ENCODE measurements around the gene TTBK1. TPM values are rescaled to one million over a fixed set of nuclear protein-coding genes. Genes with fewer than 3 reads are reported as not detected.
A peak's percentile ranks its signal among the peaks of the same experiment; 100 is the strongest.

TTBK1 gene
- total RNA-seq, 1 experiment from 2014 or later, result under 0.01 TPM

DNA sequence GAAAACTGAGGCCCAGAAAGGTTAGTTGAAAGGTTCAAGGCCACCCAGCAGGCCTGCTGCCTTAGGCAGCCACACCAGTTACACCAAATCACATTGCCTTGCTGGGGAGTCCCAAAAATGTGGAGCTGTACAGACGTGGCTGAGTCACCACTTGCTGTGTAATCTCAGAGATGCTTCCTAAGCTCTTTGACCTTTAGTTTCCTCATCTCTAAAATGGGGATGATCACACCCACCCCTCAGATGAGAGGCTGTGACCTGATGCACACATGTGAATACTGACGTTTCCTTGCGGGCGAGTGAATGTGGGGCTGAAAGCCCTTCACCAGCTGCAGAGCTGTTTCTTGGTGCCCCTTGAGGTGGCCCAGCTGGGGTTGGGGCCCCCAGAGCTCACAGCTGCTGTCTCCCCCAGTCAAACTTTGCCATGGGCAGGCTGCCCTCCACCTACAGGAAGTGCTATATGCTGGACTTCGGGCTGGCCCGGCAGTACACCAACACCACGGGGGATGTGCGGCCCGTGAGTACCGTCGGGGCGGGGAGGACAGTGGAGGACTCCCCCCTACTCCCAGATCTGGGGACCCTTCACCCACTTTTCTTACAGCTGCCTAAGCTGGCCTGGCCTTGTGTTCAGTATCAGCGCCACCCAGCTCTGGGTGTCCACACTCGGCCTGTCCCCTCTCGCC is 11.0 kb downstream of the TTBK1 start:
- DNase-seq (ENCODE audit: low read depth), result no peak

DNA sequence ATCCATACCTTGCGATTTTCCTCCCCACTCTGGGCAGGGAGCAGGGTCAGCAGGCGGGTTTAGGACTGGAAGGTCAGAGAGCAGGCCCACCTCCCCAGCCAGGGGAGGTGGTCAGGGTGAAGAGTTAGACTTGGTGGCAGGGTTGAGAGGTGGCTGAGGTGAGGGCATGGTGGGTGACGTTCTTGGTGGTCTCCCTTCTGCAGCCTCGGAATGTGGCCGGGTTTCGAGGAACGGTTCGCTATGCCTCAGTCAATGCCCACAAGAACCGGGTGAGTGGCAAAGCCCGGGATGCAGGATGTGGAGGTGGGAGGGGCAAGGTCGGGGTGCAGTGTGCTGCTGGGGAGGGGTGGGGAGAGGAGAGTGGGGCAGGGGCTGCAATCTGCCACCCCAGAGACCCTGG is 11.6 kb downstream of the TTBK1 start:
- DNase-seq (ENCODE audit: low read depth), result no peak

DNA sequence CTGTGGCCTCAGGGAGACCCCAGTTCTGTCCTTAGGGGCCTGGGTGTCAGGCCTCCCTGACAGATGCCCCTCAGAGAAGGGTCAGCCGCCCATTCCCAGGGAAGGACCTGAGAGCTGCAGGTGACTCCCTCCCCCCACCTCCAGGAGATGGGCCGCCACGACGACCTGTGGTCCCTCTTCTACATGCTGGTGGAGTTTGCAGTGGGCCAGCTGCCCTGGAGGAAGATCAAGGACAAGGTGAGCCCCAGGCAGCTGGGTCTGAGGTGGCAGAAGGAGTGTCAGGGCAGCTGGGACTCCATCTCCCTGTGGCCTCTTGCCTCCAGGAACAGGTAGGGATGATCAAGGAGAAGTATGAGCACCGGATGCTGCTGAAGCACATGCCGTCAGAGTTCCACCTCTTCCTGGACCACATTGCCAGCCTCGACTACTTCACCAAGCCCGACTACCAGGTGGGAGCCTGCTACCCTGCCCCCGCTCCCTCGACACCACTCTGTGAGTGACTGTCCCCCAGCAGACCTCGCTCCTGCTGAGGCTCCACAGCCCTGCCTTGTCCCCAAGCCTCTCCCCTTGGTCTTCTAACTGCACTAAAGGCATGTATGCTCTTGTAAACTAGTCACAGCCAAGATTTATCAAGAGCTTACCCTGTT is 12.2 kb downstream of the TTBK1 start:
- no peak for DNase-seq (ENCODE audit: low read depth)

DNA sequence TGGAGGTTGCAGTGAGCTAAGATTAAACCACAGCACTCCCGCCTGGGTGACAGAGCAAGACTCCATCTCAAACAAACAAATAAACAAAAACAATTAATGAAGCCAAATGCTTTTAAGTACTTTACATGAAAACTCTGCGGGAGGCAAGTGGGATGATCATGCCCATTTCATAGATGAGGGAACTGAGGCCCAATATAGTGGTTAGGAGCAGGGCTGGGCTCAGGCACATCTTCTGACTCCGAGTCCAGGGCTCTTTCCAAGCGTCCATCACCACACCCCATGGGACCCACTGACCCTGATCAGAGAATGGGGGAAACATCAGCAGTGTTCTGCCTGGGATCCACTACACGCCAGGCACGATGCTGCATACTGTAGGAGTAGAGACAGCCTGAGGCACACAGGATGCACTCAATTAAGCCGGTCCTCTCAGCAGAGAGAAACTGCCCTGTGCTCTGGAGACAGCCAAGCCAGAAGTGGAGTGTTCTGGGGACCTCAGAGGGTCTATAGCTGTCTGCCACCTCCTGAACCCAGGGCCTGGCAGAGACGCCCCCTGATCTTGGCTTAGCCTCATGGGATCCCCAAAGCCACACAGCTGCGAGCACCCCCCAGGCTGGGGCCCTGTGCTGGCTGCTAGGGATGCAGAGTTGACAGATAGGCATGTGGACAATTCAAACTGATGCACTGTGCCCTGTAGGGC is 13.5 kb downstream of the TTBK1 start:
- DNase-seq (ENCODE audit: low read depth), result no peak

DNA sequence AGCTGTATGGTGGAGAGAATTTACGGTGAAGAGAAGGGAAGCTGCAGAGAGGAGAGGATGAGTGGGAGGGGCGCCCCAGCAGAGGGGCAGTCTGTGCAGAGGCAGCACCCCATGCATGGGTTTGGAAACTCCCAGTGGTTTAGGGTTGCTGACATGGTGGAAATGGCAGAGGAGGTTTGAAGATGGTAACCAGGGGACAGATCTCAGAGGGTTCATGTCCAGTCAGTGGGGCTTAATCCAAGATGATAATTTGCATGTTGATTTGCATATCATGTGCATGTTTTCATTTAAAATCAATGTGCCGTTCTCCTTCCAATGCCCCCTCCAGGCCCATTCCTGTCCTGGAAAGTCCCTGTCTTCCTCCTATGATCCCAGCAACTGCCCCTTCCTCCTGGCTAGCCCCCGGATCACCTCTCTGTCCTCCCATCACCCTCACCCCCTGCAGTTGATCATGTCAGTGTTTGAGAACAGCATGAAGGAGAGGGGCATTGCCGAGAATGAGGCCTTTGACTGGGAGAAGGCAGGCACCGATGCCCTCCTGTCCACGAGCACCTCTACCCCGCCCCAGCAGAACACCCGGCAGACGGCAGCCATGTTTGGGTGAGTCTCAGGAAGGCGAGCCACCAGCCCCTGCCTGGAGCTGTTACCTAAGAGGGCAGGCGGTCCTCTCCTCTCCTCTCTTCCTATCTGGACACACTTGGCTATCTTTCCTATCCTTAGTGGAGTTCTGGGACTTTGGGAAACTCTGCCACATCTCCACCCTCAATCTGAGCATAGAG is 14.3 kb downstream of the TTBK1 start:
- no peak for DNase-seq (ENCODE audit: low read depth)

DNA sequence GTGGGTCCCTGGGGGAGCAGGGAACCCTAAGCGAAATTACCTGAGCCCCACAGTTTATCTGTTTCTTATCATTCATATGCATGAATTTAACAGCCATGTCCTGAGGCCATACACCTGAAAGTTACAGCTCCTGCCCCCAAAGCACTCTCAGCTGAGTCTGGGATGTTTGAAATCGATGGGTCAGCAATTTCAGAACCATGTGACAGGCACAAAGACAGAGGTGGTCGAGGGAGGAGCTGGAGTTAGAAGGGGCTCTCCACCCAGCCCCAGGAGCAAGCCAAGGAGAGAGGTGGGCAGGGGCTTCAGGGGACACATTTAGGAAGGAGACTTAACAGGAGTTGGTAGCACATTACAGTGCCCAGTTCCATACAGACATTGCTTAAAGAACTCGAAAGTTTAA is 14.9 kb downstream of the TTBK1 start:
- no peak for DNase-seq (ENCODE audit: low read depth)

DNA sequence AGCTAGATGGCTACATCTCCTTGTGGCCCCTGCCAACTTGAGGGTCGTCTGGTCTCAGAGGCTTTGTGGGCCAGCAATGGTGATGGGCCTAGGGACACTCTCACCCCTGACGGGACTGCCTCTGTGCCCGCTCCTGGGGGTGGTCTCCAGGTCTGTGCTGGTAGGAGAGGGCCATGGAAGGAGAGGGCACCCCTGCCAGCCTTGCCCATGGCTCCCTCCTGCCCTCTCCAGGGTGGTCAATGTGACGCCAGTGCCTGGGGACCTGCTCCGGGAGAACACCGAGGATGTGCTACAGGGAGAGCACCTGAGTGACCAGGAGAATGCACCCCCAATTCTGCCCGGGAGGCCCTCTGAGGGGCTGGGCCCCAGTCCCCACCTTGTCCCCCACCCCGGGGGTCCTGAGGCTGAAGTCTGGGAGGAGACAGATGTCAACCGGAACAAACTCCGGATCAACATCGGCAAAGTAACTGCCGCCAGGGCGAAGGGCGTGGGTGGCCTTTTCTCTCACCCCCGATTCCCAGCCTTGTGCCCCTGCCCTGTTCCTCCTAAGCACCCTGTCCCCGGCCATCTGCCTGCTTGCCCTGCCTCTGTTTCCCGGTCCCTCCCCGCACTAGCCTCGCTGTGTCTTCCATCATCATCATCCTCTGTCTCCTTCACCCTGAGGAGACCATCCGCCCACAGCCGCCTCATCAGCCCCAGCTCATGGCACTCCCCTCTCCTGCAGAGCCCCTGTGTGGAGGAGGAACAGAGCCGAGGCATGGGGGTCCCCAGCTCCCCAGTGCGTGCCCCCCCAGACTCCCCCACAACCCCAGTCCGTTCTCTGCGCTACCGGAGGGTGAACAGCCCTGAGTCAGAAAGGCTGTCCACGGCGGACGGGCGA is 15.8 kb downstream of the TTBK1 start:
- no peak for DNase-seq (ENCODE audit: low read depth)

DNA sequence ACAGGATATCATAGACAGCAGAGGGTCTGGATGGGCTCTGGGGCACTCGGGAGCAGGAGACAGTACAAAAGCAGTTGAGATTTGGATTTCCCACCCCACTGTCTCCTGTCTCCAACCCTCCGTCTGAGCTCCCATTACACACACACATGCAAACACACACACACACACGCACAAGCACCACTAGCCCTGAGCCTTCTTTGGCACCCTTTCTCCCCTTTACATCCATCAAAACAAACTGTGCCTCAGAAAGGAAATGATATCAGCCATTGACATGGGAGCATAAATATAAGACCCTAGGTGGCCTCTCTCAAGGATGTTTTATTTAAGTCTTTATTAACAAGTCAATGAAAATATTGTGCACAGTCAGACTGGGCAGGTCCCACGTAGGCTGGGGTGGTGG is 17.5 kb downstream of the TTBK1 start:
- DNase-seq (ENCODE audit: low read depth), result no peak

DNA sequence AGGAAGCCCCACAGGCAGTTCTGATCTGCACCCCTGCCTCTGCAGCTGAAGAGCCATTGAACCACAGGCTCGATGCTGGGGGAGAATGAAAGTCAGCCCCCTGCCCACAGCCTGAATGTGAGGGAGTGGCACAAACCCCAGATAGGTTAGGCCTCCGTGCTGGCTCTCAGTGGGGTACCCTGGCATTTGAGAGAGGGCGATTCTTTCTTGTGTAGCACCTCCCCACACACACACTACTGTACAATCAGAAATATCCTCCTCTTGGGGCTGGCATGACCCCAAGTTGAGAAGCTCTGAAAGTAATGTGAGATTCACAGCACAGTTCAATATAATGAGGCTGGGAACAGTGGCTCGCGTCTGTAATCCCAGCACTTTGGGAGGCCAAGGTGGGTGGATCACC is 17.9 kb downstream of the TTBK1 start:
- no peak for DNase-seq (ENCODE audit: low read depth)

DNA sequence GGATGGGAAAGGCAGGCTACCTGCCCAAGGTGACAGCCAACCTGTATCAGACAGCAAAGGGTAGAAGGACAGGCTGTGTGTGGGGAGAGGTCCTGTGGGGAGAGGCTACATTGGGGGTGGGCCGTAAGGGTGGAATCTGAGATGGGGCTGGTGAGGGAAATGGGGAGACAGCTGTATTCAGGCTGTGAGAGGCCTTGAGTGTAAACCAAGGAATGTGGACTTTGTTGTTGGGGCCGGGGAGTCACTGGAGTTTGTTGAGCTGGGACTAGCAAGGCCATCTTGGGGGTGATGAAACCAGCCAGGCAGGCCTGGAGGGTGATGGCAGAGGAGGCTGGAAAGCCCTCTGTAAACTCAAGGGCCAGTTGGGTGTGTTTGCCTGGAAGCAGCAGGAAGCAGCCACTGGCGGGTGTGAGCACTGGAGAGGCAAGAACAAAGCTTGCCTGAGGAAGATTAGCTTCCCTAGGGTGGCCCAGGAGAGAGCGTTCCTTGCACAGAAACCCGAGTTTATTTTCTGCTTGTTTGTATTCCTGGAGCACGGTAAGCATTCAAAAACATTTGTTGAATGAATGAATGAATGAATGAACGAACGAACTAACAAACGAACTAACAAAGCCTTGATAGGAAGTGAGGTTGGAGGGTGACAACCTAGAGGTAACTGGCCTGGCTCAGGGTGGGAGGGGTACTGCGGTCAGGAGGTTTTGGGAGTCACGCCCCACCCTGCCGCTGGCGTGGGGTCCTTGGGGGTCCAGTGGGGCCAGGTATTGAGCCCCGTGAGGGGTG is 18.9 kb downstream of the TTBK1 start:
- no peak for DNase-seq (ENCODE audit: low read depth)

DNA sequence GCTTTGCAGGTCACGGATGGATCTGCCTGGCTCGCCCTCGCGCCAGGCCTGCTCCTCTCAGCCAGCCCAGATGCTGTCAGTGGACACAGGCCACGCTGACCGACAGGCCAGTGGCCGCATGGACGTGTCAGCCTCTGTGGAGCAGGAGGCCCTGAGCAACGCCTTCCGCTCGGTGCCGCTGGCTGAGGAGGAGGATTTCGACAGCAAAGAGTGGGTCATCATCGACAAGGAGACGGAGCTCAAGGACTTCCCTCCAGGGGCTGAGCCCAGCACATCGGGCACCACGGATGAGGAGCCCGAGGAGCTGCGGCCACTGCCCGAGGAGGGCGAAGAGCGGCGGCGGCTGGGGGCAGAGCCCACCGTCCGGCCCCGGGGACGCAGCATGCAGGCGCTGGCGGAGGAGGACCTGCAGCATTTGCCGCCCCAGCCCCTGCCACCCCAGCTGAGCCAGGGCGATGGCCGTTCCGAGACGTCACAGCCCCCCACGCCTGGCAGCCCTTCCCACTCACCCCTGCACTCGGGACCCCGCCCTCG is 19.6 kb downstream of the TTBK1 start:
- DNase-seq (ENCODE audit: low read depth), result no peak

DNA sequence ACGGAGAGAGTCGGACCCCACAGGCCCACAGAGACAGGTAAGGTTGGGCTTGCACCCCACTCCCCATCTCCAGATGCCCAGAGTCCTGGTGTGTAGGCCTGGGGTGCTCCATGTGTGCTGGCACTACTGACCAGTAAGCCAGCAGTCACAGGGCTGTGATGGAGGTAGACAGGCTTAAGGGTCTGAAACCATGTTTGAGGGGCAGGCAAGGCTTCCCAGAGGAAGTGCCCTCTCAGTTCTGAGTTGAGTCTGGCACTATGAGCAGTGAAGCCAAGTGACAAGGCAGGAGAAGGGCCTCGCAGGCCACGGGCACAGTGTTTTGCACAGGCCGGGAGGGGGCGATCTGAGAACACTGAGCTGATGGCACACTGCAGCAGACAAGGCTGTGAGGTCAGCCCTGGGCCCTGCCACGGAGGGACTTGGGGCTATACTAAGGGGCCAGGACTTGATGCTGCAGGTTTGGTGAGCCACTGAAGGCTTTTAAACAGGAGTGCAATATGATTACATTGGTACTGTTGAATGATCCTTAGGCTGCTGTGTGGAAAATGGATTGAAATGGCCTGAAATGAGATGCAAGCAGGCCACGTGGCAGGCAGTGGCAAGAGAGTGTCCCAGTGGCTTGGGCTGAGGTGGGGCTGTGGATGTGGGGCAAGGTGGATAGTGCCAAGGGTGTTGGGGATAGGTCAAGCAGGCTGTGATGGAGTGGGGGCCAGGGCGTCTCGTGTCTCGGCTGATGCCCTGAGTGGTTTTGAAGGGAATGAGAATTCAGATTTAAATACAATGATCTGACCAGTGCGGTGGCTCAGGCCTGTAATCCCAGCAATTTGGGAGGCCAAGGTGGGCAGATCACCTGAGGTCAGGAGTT is 20.3 kb downstream of the TTBK1 start:
- DNase-seq (ENCODE audit: low read depth), result peak; percentile 56

DNA sequence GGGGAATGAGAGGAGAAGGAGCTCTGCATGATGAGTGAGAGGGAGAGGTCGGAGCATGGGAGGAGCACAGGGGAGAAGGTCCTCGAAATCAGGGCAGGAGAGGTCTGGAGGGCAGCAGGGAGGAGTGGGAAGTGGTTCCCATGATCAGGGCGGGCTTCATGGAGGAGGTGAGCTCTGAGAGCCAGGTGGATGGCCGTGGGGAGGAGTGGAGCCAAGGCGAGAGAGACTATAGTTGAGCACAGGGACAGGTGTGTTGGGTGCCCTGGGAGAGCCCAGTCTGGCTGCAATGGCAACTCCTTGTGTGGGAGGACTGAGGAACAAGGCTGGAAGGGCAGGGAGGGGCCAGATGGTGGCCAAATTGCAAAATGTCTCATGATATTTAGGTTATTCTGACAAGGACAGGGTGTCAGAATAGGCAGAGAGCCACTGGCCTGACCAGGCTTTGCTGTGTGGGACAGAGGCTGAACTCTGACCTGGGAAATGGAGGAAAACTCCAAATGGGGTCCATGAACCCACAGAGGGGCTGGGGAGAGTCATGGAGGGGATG is 21.4 kb downstream of the TTBK1 start:
- no peak for DNase-seq (ENCODE audit: low read depth)

DNA sequence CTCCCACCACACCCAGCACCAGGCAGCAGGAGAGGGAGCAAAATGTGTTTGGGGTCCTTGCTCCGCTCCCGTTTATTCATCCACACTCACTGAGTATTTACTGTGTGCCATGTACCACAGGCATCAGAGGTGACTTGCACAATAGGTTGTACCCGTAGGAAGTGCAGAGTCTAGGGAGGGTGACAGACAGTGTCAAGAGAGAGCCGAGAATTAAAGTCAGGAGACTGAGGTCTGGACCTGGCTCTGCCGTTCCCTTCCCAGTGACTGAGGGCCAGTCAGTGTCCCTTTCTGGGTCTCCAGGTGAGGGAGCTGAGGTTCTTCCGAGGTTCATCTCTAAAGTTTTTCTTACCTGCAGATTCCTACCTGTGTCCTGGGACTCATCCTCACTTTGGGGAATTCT is 22.3 kb downstream of the TTBK1 start:
- no peak for DNase-seq (ENCODE audit: low read depth)

DNA sequence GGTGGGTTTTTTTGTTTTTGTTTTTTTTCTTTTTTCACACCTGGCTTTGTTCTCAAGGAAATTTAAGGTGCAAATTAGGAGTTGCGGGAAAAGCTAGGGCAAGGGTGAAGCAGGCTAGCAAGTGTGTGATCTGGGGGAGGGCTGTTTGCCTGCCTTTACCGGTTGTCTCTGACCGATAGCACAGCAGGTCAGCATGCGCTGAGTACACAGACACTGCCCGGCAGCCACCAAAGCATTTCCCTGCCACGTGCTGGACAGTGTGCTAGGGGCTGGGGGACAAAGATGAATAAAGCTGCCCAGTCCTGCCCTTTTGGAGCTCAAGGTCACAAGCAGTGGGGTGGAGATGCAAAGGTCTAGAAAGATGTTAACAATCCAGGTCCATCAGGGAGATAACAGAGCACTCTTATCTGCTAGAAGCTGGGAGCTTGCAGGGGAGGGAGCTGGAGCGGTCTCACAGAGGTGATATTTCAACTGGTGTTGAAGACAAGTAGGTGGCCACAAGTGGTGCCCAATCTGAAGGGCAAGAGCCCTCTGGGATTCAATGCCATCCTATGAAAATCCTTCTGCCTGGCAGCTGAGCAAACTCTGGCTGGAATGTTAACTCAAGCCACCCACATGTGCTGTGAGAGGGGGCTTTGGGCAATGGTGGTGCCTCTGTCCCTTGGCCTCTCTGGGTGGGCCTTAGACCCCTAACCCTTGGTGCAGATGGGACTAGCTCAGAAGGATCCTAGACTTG is 24.5 kb downstream of the TTBK1 start:
- no peak for DNase-seq (ENCODE audit: low read depth)

DNA sequence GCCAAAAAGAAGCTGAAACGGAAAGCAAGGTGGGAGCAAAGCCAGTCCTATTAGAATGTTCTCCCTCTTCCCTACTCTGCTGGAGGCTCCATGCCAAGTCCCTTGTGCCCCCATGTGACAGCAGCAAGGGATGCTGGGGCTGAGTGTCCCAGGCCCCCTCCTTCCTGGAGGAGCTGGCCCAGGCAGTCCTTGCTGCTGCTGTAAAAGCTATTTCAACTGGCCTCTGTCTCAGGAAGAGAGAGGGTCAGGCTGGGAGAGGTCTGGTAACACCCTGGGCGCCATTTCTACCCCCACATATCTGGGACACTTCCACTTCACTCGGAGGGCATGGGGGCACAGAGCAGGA is 25.0 kb downstream of the TTBK1 start:
- no peak for DNase-seq (ENCODE audit: low read depth)

DNA sequence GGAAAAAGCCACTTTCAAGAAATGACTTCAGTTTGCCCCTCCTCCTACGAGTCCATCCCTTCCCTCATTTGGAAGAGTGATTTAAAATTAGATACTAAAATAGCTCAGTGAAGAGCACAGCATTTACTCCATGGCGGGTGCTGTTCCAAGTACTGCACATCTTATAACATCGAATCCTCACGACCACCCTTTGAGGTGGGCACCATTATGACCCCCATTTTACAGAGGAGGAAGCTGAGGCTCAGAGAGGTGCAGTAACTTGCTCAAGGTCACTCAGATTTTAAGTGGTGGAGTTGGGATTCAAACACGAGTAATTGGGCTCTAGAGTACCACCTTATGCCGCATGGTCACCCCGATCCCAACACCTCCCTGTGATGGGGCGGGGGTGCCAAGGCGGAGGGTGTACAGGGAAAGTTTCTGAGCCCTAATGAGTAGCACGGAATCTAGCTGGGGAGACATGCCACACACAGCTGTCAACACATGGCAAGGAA is 25.5 kb downstream of the TTBK1 start:
- no peak for DNase-seq (ENCODE audit: low read depth)

Measured in LHCN-M2 (cell line).